Epidermal melanocyte (primary cell): ENCODE results near the gene TBX2.

Source experiments
- DNase-seq: peaks from one replicate; pipeline ENCODE4 v3.0.0; 2011; ENCODE audit warnings: low spot score; ENCODE audit not compliant: insufficient read length

TBX2 gene

DNA sequence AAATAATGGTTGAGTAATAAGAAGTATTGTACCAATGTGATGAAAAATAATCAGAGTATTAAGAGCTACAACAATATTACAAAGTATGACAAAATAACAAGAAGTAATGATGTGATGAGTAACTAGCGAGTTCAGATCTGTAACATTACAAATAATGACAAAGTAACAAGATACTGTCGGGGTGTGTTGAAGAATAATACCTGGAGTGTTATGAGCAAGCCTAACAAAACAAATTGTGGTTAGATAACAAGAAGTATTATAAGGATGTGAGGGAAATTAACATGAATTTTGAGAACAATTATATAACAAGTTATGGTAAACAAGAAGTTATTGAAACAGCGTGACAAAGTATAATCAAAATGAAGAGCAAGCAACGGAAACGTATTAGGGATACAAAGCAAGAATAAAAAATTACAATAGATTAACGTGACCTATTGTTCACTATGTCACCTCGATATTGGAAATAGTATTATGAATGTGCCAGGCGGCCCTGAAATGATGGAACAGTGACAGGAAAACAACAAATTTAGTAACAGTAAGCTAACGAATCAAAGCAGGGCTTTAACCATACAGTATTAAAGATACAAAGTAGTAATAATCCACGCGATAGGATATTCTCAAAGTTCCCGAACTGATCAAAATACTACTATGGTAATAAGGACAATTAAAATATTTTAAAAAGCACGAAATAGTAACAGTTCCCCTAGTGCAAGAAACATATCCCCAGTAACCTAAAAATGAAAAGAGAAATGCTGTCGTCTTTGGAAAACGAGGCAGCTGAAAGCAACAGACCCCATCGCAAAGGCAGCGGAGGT, 54.1 kb downstream of the TBX2 start:
- no peak for DNase-seq

GRCh38 chr17:61454381-61455323, 55.0 kb downstream of the TBX2 start:
- DNase-seq: no peak

DNA sequence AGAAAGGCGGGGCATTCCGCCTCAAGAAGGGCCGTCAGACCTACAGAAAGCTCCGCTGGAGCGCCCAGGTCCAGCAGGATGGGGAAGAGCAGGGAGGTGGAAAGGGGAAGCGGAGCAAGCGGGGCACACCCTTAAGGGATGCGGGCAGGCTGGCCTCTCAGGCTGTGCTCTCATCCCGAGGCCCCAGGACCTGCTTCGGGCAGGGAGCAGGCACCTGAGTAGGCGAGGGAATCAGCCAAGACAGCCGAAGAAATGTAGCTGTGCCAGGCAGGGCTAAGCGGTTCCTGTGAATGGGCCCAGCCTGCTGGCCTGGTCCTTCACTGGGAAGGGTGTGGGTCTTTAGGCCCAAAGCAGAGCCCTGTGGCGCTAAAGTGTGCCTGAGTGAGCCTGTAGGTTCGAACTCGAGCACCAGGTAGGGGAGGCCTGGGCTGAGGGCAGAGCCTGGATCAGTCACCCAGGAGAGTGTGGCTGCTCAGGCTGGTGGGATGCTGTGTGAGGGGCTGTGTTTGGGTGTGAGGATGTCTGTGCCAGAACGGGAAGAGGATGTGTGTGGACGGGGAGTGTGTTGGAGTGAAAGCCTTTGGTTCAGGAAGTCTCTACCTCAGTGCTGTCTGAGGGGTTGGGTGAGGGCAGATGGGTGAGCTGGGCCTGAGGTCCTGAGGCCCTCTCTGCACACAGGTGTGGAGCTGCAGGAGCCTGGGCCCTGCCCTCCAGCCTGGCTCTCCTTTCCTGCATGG, 55.8 kb downstream of the TBX2 start:
- DNase-seq: no peak

- DNase-seq: no peak
Measured at GRCh38 chr17:61456061-61456681, 56.5 kb downstream of the TBX2 start.

- no peak for DNase-seq
Measured at GRCh38 chr17:61456688-61457225, 57.1 kb downstream of the TBX2 start.

GRCh38 chr17:61457226-61457983, 57.8 kb downstream of the TBX2 start:
- DNase-seq: no peak

DNA sequence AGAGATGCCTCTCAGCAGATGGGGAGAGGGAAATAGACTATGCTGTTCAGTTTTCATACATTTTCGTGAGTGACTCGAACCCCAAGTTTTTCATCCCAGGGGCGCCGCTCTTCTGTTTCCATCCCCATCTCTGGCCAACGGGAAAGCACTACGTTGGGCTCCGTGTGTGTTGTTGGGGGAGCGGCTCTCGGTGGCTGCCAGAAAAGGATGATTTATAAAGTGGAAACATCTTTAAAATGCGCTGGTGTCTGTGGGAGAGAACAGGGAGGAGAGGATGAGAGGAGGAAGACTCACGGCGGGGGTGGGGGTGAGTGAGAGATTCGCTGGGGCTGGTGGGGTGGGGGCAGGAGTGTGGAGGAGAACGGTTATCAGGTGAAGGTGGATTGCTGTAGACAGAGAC, 58.4 kb downstream of the TBX2 start:
- DNase-seq: no peak

DNA sequence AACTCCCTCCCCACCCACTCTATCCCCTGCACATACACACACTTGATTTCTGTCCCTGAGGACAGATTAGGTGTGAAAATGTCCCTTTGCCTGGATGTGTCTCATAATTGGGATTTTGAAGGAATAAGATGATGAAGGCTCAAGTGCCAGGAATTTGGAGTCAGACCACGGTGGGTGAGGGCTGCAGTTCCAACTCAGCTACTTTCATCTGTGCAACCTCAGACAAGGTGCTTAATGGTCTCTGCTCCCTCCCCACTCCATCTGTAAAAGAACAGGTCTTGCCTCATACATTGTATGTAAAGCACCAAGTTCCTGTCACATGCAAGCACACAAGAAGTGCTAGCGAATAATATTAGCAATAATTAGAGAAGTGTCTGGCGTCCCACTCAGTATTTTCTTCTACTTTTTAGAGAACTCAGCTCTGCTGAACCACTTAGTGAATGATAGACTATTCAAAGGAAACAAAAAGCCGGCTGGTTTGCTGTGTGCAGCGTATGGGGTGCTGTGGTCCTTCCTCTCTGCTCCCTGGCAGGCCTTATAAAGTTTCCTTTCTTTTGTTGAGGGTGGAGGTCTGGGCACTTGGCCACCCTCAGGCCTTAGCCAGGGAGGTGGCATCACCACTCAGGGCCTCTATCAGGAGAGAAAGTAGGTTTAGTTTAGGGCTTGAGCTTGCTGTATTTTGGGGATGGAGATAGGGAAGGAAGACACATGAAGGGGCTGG, 58.9 kb downstream of the TBX2 start:
- DNase-seq: no peak
